ENCODE results near the gene CNIH4. TPM values are rescaled to one million over a fixed set of nuclear protein-coding genes. Genes with fewer than 3 reads are reported as not detected.

The CNIH4 gene
- total RNA-seq, 1 donor from 2014 or later = 77.4 TPM

DNA sequence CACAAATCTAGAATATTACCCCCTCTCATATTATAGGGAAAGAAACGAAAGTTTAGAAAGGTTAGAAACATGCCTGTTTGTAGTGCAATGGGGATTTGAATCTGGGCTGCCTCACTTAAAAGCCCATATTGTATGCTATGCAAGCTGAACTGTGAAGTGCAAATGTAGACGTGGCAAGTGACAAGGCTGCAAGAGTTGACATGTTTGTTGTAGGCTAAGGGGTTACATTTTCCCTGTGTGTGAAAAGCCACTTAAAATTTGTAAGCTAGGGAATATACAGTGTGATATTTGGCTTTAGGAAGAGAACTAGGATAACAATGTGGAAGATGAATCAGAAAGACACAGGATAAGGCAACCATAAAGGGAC lies 48.9 kb downstream of the CNIH4 start:
- no peak for TF ChIP-seq CTCF (IDR thresholded peaks at IDR 0.05)
- peaks cover 97% of the 10 kb centered on the region for H3K36me3 ChIP-seq
- no peak for ATAC-seq
- intact Hi-C loops (cut with DNase I) = no loop called here
- H3K4me3 ChIP-seq = no peak overlapping the region
- no peak for DNase-seq
- peaks cover 10% of the 10 kb centered on the region for H3K4me1 ChIP-seq
- H3K27me3 ChIP-seq (ENCODE audit: low read depth) = no peaks in the 10 kb centered on the region
- H3K9me3 ChIP-seq = no peaks in the 10 kb centered on the region
- no peak overlapping the region for H3K27ac ChIP-seq

DNA sequence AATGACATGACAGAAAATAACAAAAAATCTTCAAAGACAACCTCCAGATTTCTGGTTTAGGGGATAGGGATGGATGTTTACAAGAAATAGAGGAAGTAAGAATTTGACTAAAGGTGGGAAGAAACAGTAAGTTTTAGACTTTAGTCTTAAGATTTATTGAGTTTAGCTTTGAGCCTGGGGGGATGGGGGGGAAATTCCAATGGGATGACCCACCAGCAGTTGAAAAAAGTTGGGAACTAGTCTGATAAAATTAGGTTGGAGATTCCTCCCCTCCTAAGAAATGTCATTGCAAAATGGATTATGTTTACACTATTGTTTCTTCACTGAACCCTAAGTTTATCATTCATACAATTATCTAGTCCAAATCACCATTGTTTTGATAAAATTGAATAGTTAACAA lies 49.5 kb downstream of the CNIH4 start:
- H3K27ac ChIP-seq = no peak overlapping the region
- H3K36me3 ChIP-seq = peaks cover 97% of the 10 kb centered on the region
- intact Hi-C loops (cut with DNase I) = no loop called here
- TF ChIP-seq CTCF (IDR thresholded peaks at IDR 0.05) = no peak
- no peak for DNase-seq
- no peaks in the 10 kb centered on the region for H3K27me3 ChIP-seq (ENCODE audit: low read depth)
- no peak for ATAC-seq
- no peak overlapping the region for H3K4me3 ChIP-seq
- no peaks in the 10 kb centered on the region for H3K9me3 ChIP-seq
- peaks cover 10% of the 10 kb centered on the region for H3K4me1 ChIP-seq

DNA sequence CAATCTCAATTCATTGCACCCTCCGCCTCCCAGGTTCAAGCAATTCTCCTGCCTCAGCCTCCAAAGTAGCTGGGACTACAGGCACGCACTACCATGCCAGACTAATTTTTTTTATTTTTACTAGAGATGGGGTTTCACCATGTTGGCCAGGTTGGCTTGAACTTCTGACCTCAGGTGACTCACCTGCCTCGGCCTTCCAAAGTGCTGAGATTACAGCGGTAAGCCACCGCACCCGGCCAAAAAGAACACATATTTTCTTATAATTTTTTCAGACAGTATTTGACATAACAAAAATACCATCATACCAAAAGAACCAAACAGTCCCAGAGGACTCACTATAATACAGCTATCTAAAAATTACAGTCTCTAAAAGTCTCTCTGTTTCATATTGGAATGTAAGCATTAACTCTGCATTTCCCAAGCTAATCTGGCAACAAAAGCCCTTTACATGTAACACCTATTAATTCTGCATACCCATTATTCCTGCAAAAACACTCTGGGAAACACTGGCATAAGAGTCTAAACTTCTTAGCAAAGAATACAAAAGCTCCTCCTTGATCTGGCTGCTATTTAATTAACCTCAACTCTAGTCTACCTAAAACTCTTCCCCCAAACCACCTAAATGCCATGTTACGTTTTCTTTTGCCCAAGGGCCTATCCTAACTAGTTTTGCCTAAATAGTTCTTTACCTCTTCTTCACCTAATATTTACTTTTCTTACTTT lies 51.1 kb downstream of the CNIH4 start:
- intact Hi-C loops (cut with DNase I) = no loop called here

DNA sequence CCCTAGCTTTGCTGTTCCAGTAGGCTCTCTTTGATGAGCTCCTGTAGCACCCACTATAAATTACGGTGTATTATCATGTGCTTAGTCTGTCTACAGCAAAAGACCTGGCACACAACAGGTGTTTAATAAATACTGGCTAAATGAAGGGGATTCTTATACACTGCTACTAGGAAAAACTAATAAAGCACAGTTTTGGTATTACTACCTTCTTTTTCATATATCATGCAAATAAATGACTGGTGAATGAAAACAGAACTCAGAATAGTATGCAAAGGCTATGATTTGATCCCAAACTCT lies 51.6 kb downstream of the CNIH4 start:
- Histone ChIP-seq H3K4me1 (peaks cover 10% of the 10 kb centered on the region), H3K27ac (no peak overlapping the region), H3K9me3 (no peaks in the 10 kb centered on the region), H3K27me3 (ENCODE audit: low read depth) (no peaks in the 10 kb centered on the region), H3K36me3 (peaks cover 98% of the 10 kb centered on the region), H3K4me3 (no peak overlapping the region)
- ATAC-seq (no peak), DNase-seq (no peak)
- no peak for TF ChIP-seq CTCF (IDR thresholded peaks at IDR 0.05)
- intact Hi-C loops (cut with DNase I) = no loop called here

More for the DNA sequence above, 51.1 kb downstream of the CNIH4 start:
- Histone ChIP-seq H3K36me3 (peaks cover 98% of the 10 kb centered on the region), H3K4me3 (no peak overlapping the region), H3K4me1 (peaks cover 10% of the 10 kb centered on the region), H3K27ac (no peak overlapping the region), H3K27me3 (ENCODE audit: low read depth) (no peaks in the 10 kb centered on the region), H3K9me3 (no peaks in the 10 kb centered on the region)
- ATAC-seq (peak in 1 of 2 donors; percentile 32), DNase-seq (no peak)
- TF ChIP-seq CTCF (IDR thresholded peaks at IDR 0.05) = no peak

GRCh38 chr1:224411766-224412165 lies 55.1 kb downstream of the CNIH4 start:
- no peak overlapping the region for H3K27ac ChIP-seq
- ATAC-seq (peak in 1 of 2 donors; percentile 33), DNase-seq (no peak)
- peaks cover 10% of the 10 kb centered on the region for H3K4me1 ChIP-seq
- no peak overlapping the region for H3K4me3 ChIP-seq
- intact Hi-C loops (cut with DNase I) = no loop called here
- TF ChIP-seq CTCF (IDR thresholded peaks at IDR 0.05) = no peak
- no peaks in the 10 kb centered on the region for H3K9me3 ChIP-seq
- H3K36me3 ChIP-seq = peaks cover 98% of the 10 kb centered on the region
- H3K27me3 ChIP-seq (ENCODE audit: low read depth) = no peaks in the 10 kb centered on the region
